ENCODE results near the gene GAK.
"Not testable (repeated sequence)": the region's sequence is repeated elsewhere in the genome, so short reads cannot be mapped to it uniquely, and the experiment has no call there.

The GAK gene

DNA sequence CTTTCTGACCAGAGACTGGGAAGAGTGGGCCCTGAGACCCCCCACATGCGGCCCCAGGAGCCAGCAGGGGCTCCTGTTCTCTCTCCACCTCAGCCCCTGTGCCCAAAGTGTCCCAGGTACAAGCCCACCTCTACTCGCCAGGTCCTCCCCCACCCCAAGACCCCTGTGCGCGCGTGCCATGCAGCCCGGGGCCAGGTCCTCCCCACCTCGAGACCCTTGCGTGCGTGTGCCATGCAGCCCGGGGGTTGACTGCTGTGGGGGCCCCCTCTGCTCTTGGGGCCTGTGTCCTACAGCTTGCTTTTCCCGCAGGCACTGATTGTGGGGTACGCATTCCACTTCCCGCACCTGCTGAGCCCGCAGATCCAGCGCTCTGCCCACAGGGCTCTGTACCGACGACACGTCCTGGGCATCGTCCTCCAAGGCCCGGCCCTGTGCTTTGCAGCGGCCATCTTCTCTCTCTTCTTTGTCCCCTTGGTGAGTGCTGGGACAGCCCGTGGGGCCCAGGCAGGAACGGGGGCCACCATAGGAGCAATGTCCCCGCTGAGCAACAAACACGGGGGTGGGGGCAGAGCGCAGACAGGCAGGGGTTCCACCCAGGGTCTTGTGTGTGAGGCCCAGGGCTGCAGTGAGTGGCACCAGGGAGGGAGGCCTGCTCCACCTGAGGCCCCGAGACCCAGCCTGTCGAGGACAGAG is 20.9 kb upstream of the GAK start:
- DNase-seq (ENCODE audit: low read depth in 2 of 2): no peak

DNA sequence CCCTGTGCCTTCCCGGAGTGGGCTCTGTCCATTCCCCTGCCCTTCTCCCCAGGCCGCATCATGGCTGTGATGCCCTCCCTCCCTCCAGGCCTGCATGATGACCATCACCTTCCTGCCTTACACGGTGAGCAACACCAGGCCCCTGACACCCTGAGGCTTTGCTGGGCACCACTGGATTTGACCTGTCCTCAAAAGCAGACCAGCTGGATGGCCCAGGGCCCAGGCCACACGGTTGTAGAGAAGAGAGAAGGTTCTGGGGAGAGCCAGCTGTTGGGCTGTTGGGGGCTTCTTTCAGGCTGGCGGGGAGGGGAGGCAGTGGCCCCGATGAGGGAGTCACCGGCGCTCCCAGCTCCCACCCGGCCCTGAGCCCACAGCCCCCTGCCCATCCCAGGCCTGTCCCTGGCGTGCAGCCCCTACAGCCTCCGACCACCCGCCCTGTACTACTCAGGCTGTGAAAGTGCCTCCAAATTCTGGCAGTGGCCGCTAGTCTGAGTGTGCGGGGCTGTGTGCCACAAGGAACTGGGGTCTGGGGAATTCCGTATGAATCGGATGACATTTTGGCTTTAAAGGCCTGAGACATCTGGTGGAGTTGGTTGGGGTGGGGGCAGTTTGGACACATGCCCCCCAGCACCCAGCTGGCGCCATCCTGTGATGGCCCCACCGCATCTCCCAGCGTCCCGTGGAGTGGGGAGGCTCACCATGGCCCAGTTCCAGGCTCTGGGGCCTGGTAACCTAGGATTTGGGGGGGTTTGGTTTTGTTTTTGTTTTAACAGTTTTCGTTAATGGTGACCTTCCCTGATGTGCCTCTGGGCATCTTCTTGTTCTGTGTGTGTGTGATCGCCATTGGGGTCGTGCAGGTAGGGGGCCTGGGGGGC is 19.7 kb upstream of the GAK start:
- DNase-seq (ENCODE audit: low read depth in 2 of 2): no peak

- DNase-seq (ENCODE audit: low read depth in 2 of 2): no peak
Measured at GRCh38 chr4:951186-951585, 19.1 kb upstream of the GAK start.

DNA sequence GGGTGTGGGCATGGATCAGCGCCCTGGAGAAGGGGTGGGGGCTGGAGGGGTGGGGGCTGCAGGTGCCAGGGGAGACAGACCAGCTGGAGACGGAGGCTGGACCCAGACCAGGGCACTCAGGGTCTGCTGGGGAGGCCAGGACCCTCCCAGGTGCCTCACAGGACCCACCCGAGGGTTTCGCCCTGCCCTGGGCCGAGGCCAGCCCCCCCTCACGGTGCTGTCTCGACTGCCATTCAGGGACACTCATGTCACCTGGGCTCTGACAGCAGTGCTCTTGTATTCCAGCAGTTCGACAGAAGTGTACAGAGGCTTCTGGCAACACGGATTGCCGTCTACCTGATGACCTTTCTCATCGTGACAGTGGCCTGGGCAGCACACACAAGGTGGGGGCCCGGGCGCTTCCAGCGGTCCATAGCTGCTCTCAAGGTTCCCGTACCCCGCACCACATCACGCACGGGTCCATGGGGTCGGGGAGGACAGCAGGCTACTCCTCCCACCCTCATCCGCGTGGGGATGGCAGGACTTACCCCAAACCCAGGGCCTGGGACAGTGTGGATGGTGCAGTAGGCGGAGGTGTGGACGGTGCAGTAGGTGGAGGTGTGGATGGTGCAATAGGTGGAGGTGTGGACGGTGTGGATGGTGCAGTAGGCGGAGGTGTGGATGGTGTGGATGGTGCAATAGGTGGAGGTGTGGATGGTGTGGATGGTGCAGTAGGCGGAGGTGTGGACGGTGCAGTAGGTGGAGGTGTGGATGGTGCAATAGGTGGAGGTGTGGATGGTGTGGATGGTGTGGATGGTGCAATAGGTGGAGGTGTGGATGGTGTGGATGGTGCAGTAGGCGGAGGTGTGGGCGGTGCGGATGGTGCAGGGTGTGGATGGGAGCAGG is 18.3 kb upstream of the GAK start:
- no peak for DNase-seq (ENCODE audit: low read depth in 2 of 2)

DNA sequence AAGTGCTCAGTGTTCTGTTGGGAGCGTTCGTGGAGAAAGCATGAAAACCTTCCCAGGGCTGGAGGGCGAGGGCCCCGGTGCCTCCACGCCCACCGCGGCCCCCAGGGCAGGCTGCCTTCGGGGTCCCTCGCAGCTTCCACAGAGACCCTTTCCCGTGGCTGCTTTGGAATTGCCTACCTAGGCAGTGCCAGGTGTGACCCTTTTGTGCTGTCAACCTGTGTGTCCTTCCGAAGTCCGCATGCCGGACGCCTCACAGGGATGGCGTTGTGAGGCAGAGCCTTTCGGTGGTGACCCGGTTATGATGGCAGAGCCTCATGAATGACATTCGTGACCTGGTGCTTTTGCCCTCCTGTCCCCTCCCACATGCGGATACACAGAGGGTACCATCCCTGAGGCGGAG is 17.5 kb upstream of the GAK start:
- DNase-seq (ENCODE audit: low read depth in 2 of 2): no peak

DNA sequence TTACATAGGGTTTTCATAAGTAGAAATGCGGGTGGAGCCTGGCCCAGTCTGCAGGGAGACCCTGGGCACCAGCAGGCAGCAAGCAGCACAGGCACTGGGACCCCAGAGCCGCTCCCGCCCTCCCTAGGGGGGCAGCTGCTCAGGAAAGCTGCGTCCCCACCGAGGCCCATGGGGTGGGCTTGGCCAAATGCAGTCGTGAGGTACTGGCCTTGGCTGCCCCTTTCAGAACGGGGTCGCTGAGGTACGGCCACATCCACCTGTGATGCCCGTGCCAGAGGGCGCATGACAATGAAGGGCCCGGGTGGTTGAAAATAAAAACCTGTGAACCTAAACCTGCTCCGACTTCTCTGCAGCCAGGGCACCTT is 16.8 kb upstream of the GAK start:
- DNase-seq (ENCODE audit: low read depth in 2 of 2): no peak

DNA sequence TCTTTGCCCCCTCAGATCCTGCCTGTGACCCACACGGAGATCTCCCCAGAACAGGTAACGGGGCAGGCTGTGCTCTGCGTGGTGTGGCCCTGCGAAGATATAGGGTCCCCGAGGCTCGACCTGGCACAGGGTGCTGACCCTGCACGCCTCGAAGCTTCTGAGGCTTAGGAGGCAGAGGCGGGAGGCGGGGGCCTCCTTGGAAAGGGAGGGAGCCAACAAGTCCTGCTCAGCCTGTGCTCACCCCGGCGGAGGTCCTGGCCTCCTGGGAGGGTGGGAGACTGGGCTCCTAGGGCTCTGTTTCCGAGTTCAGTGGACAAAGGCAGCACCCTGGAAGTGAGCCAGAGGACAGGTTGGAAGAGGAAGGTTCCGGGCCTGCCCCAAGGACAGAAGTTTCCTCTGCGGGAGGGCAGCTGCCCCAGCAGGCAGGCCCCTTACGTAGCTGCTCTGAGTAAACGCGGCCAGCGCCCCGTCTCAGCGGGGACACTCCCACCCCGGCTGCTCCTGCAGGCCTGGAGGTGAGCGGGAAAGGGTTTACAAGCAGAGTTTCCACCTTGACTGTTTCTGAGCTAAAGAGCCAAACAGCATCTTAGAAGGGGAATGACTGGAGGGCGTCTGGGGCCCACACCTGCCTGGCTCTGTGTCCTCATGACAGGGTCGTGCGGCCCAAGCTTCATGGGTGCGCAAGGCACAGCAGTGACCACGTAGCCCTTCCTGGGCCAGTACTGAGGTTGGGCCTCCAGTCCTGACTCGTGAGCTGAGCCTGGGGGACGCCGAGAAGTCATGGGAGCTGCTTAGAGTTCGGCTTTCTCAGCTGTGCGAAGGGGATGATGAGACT is 16.2 kb upstream of the GAK start:
- DNase-seq (ENCODE audit: low read depth in 2 of 2): no peak

GRCh38 chr4:947491-947971 is 15.4 kb upstream of the GAK start:
- no peak for DNase-seq (ENCODE audit: low read depth in 2 of 2)

GRCh38 chr4:946517-947471 is 14.7 kb upstream of the GAK start:
- no peak for DNase-seq (ENCODE audit: low read depth in 2 of 2)

GRCh38 chr4:946103-946450 is 14.0 kb upstream of the GAK start:
- DNase-seq (ENCODE audit: low read depth in 2 of 2): no peak

GRCh38 chr4:945274-946102 is 13.4 kb upstream of the GAK start:
- no peak for DNase-seq (ENCODE audit: low read depth in 2 of 2)

DNA sequence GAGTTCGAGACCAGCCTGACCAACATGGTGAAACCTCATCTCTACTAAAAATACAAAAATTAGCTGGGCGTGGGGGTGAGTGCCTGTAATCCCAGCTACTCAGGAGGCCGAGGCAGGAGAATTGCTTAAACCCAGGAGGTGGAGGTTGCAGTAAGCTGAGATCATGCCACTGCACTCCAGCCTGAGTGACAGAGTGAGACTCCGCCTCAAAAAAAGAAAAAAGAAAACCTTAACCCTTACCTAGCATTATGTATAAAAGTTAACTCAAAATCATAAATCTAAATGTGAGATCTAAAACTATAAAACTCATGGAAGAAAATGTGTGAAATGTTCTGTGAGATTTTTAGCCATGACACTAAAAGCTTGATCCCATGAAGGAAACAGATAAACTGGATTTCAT is 7.4 kb upstream of the GAK start:
- not testable (repeated sequence) for DNase-seq (ENCODE audit: low read depth in 2 of 2)

DNA sequence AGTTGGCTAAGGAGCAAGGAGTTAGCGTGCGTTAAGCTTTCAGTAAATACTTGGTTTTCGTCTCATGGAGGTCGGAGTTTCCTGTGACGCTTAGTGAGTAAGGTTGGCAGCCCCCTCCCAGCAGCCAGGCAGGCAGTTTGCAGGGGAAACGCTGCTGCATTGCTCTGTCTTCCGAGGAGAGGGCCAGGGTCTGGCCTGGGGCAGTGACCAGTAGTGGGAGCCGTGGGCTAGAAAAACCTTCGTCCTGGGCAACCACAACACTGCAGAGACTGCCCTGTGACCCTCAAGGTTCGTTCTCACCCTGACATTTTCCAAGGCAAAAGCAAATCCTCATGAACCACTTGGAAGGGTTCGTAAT is 576 bp upstream of the GAK start:
- no peak for DNase-seq (ENCODE audit: low read depth in 2 of 2)

DNA sequence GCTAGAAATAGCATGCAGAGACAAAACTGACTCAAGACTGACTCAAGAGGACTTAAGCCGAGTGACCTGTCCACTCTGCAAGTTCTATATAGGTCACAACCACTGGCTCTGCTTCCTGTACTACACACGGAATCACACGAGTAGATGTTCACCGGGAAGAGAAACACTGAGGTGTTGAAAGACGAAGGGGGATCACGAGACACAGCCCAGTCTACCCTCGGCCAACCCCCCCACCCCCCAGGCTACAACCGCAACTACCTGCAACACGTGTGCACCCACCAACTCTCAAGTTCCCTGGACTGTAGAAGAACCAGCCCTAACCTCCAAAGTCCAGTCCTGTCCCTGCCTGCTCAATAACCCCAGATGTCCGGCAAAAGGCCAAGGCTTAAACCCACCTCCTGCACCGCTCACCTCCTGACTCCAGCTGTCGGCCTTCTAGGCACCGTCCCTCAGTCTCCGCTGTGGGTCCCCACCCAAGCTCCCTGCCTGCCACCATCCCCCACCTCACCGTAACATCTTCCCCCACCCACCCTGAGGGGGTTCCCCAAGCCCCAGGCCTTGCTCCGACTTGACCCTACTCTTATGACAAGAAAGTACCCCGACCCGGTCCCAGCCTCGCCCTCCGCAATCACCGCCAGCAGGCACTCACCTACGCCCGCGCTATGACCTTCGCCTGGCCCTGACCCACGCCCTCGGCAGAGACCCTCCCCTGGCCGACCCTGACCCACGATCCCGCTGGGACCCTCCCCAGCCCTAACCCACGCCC is 739 bp downstream of the GAK start:
- DNase-seq (ENCODE audit: low read depth in 2 of 2): no peak

GRCh38 chr4:930827-931193 is 1.3 kb downstream of the GAK start:
- no peak for DNase-seq (ENCODE audit: low read depth in 2 of 2)

DNA sequence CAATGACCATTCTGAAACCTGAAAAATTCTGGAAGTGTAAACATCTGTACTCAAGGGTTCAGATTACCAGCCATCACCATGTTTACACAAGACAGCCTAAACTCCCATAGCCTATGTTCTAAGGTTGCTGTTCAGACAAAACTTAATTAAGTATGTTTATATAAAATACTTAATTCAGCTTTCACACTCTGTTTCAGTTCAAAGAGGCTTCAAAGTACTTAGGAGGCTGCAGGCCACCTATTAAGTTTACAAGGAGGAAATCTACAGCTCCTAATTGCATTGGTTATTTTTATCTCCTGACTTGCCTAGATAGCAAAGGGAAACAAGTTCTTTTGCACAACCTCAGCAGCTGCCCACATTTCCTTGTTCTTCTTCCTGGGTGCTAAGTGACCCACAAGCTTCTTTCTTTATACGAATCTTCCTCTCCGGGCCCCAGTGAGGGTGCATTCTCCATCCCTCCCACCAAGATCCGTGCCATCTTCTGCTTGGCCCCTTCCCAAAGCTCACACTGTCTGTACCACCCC is 2.0 kb downstream of the GAK start:
- no peak for DNase-seq (ENCODE audit: low read depth in 2 of 2)

DNA sequence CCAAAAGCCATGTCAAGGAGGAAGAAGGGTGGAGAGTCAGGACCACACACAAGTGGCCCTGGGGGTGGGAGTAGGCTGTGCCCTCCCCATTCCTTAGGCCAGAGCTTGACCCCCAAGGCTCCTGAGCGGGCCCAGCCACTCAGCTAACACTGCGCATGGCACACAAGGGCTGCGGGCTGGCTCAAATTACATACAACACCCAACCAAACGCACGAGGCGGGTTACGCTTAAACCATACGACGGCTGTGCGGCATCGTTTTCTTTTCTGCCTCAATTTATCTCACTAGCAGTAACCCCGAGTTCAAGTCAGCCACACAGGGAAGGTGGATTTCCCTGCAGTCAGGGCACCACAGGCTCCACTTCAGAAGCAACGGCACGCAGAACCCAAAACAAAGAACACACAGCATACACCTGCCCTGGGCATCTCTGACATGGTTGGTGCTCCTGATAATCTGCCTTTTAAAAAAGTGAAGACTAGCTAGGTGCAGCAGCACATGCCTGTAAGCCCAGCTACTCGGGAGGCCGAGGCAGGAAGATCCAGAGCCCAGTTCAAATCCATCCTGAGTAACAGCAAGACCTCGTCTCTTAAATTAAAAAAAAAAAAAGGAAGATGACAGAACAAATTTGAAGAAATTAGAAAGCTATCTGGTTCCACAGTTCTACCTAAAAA is 2.9 kb downstream of the GAK start:
- no peak for DNase-seq (ENCODE audit: low read depth in 2 of 2)

- not testable (repeated sequence) for DNase-seq (ENCODE audit: low read depth in 2 of 2)
Measured at GRCh38 chr4:927566-927965, 4.5 kb downstream of the GAK start.
